ENCODE results near the gene ANO1. TPM values are rescaled to one million over a fixed set of nuclear protein-coding genes. Genes with fewer than 3 reads are reported as not detected.

The ANO1 gene
- total RNA-seq, 4 donors from 2014 or later: 5.1 to 17.5 (median 14.5) TPM

DNA sequence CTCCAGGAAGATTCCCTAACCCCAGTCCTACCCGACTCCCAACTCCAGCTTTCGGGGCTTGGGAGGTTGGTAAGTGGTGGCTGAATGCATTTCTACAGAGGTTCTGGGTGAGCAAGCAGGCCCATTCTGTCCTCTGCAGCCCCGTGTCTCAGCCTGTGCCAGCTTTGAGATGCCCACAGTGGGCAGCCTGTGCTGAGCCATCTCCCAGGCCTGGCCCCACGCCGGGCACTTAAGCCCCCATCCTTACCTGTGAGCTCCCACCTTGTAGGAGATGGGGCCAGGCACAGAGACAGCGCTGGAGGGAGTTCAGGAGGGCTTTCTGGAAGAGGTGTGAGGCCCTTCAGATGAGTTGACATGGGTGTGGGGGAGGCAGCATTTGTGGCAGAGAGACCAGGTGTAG lies 54.5 kb downstream of the ANO1 start:
- Histone ChIP-seq H3K9me3 (no peaks in the 10 kb centered on the region), H3K27ac (no peak overlapping the region), H3K27me3 (no peaks in the 10 kb centered on the region), H3K4me1 (peaks cover 0 to 5% (median 0%) of the 10 kb centered on the region in 3 donors), H3K36me3 (no peaks in the 10 kb centered on the region), H3K4me3 (no peak overlapping the region)
- 83 to 87% methylated on average over 2 of the region's 6 CpGs for WGBS, 2 donors
- TF ChIP-seq, protein P1, sequence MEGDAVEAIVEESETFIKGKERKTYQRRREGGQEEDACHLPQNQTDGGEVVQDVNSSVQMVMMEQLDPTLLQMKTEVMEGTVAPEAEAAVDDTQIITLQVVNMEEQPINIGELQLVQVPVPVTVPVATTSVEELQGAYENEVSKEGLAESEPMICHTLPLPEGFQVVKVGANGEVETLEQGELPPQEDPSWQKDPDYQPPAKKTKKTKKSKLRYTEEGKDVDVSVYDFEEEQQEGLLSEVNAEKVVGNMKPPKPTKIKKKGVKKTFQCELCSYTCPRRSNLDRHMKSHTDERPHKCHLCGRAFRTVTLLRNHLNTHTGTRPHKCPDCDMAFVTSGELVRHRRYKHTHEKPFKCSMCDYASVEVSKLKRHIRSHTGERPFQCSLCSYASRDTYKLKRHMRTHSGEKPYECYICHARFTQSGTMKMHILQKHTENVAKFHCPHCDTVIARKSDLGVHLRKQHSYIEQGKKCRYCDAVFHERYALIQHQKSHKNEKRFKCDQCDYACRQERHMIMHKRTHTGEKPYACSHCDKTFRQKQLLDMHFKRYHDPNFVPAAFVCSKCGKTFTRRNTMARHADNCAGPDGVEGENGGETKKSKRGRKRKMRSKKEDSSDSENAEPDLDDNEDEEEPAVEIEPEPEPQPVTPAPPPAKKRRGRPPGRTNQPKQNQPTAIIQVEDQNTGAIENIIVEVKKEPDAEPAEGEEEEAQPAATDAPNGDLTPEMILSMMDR (IDR thresholded peaks at IDR 0.05): no peak
- no peak for TF ChIP-seq POLR2A (IDR thresholded peaks at IDR 0.05)
- DNase-seq: no peak
- intact Hi-C loops (cut with DNase I): no loop called here

DNA sequence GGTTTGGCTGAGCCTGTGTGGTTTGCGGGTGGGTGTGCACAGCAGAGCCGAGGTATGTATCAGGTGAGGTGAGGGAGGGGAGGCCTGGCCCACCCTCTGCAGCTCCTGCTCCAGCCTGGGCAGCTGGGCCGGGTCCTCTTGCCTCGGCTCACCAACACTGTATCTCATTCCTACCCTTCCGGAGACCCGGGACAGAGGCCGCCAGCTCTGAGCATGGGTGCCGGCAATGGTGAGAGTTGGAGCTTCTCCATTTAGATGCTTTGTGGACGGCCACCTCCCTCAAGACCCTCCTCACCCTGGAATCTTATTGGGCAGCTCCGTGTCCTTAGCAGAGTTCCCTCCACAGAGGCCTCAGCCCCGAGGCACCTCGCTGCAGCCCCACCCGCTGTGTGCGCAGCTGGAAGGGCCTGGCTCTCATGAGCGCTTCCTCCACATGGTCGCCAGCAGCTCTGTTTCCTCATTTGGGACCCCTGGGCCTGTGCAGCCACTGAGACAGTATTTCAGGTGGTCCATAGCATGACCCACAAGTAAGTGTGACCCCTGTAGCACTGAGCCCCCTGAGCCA lies 55.7 kb downstream of the ANO1 start:
- intact Hi-C loops (cut with DNase I): no loop called here
- 61 to 92% methylated on average over 7 to 9 of the region's 16 CpGs for WGBS, 2 donors
- DNase-seq: no peak

DNA sequence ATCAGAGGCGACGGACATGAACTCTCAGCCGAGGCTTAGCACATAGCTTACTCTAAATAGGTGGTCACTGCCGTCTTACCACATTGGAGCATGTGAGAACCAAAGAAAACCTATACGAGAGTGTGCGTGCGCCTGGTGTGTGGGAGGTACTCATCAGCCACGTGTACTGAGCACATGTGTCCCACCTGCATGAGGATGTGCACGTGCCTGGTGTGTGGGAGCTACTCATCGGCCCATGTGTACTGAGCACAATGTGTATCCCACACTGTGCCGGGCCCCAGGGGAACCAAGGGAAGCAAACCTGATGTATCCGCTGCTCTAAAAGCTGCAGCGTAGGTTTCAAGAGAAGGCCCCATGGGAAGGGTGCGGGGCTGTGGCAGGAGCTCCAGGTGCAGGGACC lies 56.4 kb downstream of the ANO1 start:
- TF ChIP-seq, protein P1 (IDR thresholded peaks at IDR 0.05): no peak
- TF ChIP-seq POLR2A (IDR thresholded peaks at IDR 0.05): no peak

More for the DNA sequence above, 55.7 kb downstream of the ANO1 start:
- TF ChIP-seq, protein P1 (IDR thresholded peaks at IDR 0.05): no peak
- TF ChIP-seq POLR2A (IDR thresholded peaks at IDR 0.05): no peak
- H3K27ac ChIP-seq: no peak overlapping the region
- no peaks in the 10 kb centered on the region for H3K27me3 ChIP-seq
- no peaks in the 10 kb centered on the region for H3K36me3 ChIP-seq
- no peak overlapping the region for H3K4me3 ChIP-seq
- H3K9me3 ChIP-seq: no peaks in the 10 kb centered on the region
- peaks cover 0 to 5% (median 0%) of the 10 kb centered on the region in 3 donors for H3K4me1 ChIP-seq

DNA sequence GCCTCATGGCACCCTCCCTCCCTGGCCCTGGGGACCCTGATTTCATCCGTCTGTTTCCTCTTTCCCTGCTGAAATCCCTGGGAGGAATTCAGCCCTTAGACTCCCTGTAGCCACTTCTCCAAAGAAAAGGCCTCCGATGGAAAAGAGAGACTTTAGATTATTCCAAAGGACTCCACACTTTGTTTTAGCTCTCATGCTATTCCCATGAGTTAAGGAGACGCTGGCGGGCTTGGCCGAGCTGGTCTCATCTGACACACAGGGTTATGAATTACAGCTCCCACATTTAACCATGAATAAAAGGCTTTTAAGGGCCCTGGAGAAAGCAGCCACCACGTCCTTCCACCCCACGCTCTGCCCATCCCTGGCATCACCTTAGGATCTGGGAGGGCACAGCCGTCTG lies 57.0 kb downstream of the ANO1 start:
- H3K4me1 ChIP-seq: peaks cover 0 to 13% (median 2%) of the 10 kb centered on the region in 3 donors
- no peaks in the 10 kb centered on the region for H3K9me3 ChIP-seq
- H3K27me3 ChIP-seq: no peaks in the 10 kb centered on the region
- no peak for TF ChIP-seq POLR2A (IDR thresholded peaks at IDR 0.05)
- TF ChIP-seq, protein P1 (IDR thresholded peaks at IDR 0.05): no peak
- intact Hi-C loops (cut with DNase I): no loop called here
- DNase-seq: no peak
- no peak overlapping the region for H3K4me3 ChIP-seq
- peak overlapping the region in 1 of 4 donors; percentile 17 for H3K27ac ChIP-seq
- WGBS, 2 donors: 70 to 74% methylated on average over 8 of the region's 8 CpGs
- no peaks in the 10 kb centered on the region for H3K36me3 ChIP-seq

More for the DNA sequence above, 56.4 kb downstream of the ANO1 start:
- DNase-seq: no peak
- intact Hi-C loops (cut with DNase I): no loop called here
- 91 to 93% methylated on average over 10 to 11 of the region's 14 CpGs for WGBS, 2 donors
- H3K27me3 ChIP-seq: no peaks in the 10 kb centered on the region
- no peaks in the 10 kb centered on the region for H3K9me3 ChIP-seq
- H3K4me1 ChIP-seq: peaks cover 0 to 6% (median 0%) of the 10 kb centered on the region in 3 donors
- H3K36me3 ChIP-seq: no peaks in the 10 kb centered on the region
- H3K27ac ChIP-seq: no peak overlapping the region
- no peak overlapping the region for H3K4me3 ChIP-seq

DNA sequence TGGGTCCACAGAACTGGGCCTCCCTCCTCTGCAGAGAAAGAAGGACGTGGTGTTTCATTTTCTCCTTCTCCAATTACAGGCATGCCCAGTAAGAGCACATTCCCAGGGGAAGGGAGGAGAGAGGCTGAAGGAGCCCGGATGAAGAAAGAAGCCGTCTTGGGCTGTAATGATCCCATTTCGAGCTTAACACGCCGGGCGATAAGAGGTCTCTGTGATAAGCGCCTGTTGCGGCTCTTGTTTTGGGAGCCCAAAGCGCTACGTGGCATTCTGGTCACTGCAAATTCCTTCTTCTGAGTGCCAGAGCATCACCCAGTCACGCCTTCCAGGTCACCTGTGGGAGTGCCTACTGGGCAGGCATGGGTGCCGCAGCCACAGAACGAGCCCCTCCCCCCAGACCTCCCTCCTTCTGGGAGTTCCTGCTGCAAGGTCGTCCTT lies 57.5 kb downstream of the ANO1 start:
- peaks cover 0 to 18% (median 7%) of the 10 kb centered on the region in 3 donors for H3K4me1 ChIP-seq
- no peaks in the 10 kb centered on the region for H3K36me3 ChIP-seq
- H3K27me3 ChIP-seq: no peaks in the 10 kb centered on the region
- DNase-seq: no peak
- TF ChIP-seq, protein P1 (IDR thresholded peaks at IDR 0.05): no peak
- TF ChIP-seq POLR2A (IDR thresholded peaks at IDR 0.05): no peak
- no peak overlapping the region for H3K4me3 ChIP-seq
- peak overlapping the region in 1 of 4 donors; percentile 17 for H3K27ac ChIP-seq
- H3K9me3 ChIP-seq: no peaks in the 10 kb centered on the region
- intact Hi-C loops (cut with DNase I): no loop called here
- WGBS, 2 donors: 79 to 86% methylated on average over 9 to 11 of the region's 15 CpGs
